HG02970 (cell line): ENCODE data around the gene CYTH1.

Source experiments
- ATAC-seq: cut with Tn5 transposase; IDR thresholded peaks from one replicate; pipeline ENCODE4 v1.9.1; 2021; ENCODE audit warnings: mild to moderate bottlenecking, moderate library complexity, moderate number of reproducible peaks; ENCODE audit not compliant: unreplicated experiment, low FRiP score

The CYTH1 gene

DNA sequence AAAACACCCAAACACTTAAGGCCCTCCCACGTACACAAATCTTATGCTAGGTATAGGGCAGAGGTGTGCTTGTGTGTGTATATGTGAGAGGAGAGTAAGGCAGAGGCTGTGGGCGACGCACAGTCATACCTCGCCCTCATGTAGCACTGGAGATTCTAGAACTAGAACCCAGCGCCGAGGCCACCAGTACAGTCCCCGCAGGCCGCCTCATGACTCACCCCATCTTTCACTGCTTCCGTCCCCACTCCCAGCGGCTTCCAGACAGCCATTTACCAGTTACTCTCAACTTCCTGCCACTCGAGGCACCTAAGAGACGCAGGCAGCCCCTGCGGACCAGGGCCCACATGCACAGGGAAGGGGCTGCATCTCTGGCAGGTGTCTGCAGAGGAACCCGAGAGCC lies 23.2 kb upstream of the CYTH1 start:
- ATAC-seq: no peak

DNA sequence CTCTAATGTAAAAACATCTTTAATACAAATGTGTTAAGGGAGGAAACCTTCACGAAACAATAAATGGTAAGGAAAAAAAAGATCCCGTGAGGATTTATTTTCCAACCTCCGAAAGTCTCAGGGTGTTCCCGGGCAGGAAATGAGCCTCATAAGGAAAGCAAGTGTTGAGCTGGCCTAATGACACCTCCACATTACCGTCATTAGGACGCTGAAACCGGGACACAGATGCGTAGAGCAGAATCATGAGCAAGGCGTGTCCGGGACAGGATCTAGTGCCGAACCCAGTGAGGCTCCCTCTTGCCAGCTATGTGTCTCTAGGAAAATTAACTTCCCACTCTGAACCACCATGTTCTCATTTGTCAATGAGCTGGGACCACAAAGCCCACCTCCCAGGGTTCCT lies 22.7 kb upstream of the CYTH1 start:
- no peak for ATAC-seq

DNA sequence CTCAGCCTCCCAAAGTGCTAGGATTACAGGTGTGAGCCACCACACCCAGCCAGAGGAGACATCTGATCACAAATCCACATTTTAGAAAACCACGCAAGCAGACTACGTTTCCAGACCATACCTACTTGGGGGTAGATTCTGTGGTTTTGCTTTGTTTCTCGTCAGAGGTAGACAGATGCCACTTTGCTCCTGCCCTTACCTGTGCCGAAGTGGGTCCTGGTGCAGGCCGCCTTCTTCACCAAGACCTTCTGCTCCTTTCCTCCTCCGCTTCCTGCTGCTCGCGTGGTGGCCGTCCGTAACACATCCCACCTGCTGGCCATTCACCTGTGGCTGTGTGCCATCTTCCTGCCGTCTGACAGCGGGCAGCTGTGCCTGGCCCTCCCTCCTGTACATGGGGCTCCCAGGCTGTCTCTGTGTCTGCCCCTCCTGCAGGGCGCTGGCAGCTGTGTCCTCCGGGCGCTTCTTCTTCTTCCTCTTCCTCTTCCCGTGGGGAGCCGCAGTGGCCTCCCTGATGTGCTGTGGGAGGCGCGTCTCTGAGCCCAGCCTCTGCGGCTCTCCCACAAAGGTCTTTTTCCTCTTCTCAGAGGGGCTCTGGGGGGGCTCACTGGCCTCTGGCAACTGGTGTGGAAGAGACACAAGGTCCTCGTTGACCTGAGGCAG lies 21.2 kb upstream of the CYTH1 start:
- no peak for ATAC-seq

DNA sequence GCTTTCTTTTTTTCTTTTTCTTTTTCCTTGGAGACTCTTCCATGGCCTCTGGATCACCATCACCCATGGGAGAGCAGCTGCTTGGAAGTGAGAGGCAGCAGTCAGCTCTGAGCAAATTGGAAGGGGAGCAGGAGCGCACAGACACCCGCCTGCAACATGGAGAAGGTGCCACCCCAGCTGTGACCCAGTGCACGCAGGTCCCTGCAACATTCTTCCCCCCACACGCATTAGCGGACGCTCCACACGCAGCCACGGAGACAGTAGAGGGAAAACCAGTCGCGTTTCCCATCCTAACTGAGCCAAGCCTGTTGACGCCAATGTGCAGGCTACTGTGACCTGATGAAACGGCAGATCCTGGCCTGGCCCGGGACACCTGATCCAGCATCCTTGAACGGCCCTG lies 20.4 kb upstream of the CYTH1 start:
- ATAC-seq: no peak

DNA sequence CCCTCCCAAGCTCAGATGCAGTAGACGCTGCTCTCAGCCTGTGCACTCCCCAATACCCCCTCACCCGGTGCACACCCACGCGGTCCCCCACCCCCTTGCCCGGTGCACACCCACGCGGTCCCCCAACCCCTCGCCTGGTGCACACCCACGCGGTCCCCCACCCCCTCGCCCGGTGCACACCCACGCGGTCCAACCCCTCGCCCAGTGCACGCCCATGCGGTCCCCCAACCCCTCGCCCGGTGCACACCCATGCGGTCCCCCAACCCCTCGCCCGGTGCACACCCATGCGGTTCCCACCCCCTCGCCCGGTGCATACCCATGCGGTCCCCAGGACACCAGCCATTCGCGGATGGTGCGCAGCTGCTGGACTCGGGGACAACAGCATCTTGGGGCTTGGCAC lies 19.9 kb upstream of the CYTH1 start:
- ATAC-seq: no peak

DNA sequence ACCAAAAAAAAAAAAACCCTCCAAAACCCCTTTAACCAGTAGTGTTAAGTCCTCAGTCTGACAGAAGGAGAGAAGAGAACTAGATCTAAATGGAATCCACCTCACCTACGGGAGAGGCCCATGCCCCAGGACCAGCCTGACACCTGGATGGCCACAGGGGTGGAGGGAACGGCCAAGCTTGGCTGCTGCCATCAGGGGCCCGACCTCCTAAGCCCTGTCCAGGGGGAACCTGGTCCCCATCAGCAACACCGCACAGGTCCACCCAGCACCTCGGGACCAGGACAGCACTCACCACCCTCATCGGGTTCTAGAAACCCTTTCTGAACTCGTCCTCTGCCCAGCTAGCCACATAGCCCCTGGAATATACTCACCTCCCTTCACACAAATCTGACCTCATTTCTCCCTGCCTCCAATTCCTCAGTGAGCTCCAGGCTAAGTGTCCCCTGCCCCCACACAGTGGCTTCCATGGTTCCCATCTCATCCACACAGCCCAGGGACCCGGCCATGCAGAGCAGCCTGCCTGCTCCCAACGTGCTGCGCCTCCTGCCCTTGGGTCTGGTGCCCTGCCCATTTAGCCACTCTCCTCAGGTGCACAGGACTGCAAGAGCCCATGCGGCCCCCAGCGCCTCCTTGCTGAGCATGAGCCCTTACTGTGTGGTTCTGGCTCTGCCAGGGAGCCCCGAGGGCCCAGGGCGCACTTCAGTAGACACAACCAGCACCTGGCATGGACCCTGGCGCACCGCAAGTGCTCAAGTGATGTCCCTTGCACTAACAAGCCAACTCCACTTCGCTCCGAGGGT lies 18.3 kb upstream of the CYTH1 start:
- ATAC-seq: no peak

DNA sequence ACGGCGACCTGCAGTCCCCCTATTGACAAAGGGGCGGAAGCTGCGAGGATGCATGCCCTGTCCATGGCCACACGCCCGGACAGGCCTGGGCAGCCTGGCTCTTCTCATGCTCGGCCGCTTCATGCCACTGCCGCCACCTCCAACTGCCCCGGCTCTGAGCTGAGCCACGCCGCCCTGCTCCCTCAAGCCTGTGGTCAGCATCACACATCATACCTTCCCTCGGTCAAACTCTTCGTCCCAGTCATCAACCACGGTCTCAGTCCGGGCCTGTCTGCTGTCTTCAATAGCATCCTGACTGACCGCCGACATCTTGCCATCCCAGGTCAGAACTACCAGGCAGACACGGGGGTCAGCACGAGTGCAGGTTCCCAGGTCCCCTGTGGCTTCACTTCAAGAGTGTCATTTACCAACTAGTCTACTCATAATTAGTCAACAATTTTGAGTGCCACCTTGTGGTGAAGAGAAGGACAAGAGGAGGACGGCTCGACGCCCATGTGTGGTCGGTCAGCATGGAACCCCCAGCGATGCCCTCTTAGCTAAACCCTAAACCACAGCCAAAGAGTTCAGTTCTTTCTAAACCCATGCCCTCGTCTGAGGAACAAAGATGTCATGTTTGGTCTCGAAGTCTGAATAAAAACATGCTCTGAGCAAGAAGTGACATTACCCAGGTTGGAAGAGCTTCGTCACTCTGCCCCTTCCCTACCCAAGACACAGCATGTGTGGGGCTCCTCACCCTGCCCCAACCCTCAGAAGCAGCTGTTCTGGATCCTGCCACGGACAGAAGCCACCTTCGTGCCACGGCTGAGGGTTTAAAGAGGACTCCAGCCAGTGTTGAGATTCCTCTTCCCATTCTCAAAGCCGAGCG lies 16.9 kb upstream of the CYTH1 start:
- ATAC-seq: no peak

DNA sequence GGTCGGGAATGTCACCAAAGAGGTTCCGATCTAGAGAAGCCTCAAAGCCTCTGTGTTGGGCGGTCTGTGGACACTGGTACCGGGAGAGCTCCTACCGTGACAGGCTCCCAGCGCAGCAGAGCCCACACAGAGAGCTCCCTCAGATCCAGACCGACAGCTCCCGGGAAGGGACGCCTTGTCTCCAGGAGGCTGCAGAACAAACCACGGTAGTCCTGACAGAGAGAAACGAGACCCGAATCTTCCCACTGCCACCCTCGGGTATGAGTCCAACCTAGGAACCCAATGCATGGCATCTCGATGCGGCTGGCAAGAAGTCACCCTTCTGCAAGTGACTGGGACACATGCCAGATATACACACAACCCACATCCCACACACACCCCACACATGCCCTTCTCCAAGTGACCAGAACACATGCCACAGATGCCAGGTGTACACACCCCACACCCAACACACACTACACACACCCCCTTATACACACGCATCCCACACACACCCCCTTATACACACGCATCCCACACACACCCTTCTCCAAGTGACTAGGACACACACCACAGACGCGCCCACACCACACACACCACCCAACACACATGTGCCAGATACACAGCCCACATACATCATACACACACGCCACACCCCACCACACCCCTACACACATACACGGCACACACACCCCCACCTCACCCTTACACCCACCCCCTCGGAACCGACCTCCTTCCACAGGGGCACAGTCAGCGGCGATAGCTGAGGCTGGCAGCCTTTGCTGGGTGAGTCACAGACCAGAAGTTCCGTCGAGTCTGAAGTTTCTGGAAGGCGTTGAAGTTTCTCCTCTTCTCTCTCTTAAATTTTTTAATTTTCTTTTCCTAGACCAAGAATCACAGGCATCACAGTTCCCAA lies 15.9 kb upstream of the CYTH1 start:
- ATAC-seq: no peak

DNA sequence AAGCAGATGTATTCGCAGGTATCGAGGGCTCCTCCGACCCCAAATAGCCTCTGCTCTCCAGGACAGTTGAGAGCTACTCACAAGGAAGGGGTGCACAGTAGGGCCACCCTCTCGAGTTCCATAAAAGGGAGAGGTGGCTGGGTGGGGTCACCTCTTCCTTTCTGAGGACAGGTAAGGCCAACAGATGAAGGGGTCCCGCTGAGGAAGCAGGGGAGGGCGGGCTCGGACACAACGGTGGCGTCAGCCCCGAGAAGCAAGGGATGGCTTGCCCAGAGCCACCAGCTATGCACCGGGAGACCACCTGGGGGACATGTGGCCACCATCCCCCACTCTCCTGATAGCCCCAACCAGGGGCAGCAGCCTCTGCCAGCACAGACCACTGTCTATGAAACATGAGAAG lies 15.1 kb upstream of the CYTH1 start:
- ATAC-seq: no peak

DNA sequence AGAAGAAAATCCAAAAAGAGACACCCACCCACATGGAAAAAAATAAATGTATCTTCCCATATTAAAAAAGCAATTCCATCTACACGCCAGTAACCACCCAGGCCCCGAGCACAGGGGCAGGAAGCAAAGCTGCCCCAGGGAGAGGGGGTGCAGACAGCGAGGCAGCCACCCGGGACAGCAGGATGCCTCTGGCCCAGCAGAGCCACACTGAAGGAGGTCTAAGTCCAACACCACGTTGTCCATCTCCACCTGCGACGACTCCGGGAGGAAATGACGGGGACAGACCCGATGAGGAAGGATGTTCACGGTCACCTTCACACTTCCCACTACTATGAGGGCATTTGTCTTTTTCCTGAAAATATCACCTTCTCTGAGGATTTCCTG lies 14.4 kb upstream of the CYTH1 start:
- no peak for ATAC-seq

DNA sequence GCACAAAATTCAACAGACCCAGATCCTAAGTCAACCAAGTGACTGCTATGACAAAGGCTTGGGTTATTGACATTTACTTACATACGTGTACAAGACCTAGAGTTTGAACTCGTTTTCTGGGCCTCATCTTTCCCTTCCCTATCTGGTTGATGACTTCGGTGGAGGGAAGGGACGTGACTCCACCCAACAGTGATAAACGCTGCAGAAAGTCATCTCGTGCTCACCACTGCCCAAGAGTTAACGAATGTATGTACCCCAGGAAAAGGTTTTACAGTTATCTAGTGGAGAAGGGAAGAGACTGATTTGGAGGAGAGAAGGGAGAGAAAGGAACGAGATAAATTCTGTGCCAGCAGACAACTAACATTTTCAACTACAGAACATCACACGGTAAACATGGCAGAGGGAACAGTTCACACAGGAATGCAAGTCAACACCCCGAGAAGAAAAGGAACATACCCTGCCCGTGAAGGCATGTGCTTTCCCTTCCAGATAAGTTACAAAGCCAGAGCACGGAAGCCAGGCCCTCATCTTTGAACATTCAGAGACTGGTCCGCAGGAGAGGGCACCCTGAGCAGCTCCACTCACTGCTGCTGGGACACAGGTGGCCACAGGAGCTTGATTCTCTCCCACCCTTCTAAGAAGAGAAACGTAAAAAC lies 13.9 kb upstream of the CYTH1 start:
- ATAC-seq: no peak

DNA sequence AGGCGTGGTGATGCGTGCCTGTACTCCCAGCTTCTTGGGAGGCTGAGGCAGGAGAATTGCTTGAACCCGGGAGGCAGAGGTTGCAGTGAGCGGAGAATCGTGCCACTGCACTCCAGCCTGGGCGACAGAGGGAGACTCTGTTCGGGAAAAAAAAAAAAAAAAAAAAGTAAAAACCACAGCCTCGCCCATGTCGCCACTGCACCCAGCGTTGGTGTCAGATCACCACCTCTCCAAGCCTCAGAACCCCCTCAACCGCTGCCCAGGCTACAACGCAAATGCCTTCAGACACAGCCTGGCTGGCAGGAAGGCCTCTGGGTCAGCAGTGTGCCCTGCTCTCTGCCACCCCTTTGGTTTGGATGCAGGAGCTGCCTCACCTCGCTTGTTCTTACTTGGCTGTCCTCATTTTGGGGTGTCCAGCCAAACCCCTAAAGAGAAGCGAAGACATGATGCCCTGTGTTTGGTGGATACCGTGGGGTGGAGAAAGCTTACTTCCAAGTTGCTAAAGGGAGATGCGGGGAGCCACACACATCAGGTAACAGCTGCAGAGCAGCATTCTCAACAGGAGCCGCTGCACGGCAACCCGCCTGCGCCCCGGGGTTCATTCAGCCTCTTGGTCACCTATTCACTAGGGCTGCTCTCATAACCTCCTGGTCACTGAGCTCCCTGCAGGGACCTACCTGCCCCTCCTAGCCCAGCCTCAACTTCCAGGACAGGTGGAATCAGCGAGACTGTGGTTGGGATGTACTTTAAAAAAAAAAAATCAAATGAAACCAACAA lies 13.0 kb upstream of the CYTH1 start:
- ATAC-seq: no peak

DNA sequence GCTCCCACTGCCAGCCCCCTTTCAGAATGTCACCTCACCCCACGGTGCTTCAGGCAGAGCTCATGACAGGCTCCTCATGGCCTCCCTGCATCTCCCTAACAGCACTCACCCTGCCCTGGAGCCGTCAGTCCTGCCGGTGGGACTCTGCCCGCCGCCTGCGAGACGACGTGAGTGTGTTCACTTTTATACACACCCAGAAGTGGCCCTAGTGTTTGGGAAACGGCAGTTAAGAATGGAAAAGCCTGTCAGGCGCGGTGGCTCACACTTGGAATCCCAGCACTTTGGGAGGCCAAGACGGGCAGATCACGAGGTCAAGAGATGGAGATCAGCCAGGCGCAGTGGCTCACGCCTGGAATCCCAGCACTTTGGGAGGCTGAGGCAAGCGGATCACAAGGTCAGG lies 12.3 kb upstream of the CYTH1 start:
- no peak for ATAC-seq

DNA sequence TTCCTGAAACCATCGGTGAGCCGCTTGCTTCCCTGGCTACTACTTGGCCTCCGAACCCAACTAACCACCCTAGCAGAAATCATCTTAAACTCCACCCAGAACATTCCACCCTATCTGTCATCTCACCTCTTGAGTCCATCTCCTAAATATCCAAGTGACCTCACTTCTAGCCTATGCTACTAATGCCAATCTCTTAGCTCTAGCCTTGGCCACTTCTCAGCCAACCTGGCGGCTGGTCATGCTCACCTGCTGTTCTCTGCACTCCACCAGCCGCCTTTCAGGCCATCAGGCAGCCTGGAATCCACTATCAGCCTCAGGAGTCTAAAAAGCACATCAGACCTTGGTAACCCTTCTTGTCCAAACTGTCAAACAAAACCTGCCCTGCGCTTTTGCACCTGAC lies 11.9 kb upstream of the CYTH1 start:
- no peak for ATAC-seq

DNA sequence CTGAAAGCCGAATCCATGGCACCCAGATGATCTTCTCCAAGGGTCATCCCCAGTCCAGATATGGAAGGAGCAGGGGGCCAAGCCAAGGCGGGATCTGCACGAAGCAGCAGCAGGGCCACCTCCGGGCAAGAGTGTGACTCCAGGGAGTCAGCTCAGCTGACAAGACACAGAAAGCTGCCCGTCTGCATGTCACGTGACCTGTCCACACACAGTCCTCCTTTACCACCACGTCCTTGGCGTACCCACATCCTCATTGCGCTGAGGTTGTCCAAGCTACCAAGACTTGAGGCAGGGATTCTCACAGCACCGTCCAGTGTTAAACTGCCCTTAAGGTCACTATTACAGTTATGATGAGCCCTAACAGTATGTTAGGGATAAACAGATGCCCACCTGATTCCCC lies 11.3 kb upstream of the CYTH1 start:
- no peak for ATAC-seq

DNA sequence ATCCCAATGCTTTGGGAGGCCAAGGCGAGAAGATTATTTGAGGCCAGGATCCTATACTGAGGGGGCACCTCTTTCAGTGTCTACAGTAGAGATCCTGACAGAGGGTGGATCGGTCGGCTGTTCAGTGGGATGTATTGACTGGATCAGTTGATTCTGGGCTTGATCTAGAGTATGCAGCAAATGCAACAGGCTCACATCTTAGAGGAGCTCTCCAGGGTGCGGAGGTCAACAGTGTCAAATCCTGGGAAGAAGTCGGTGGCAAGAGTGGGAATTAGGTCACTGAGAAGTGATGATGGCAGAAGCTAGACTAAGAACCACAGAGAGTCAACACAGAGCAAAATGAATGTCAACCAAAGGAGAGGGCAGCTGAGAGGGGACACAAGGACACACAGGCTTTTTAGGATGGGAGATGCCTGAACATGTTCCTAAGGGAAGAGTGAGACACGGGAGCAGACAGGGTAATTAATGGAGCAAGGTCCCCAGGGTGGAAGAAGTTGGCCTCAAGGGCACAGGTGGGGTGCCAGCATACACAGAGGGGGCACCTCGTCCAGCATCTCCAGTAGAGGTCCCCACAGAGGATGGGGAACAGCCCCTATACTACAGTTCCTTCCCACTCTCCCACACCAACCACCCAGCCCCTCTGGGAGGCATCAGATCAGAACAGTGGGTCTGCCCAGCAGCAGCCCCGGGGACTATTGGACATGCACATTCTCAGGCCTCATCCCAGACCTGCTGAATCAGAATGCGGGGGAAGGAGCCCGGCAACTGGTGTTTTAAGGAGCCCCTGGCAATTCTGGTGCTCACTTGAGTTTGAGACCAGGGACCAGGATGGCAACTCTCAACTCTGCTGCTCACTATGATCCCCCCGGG lies 10.0 kb upstream of the CYTH1 start:
- no peak for ATAC-seq

DNA sequence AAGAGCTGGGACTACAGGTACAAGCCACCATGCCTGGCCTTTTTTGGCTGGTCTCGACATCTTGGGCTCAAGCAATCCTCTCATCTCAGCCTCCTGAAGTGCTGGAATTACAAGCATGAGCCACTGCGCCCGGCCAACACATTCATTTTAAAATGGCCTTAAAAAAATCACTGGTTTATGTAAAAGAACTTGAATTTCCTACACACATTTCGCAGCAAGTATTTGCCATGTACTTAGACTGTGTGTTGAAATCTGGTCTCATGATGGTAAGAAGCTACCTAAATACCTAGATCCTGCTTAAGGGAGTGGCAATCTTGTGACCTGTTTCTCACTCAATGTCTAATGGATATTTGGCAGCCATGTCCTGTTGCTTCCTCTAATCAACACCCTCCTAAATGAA lies 8.5 kb upstream of the CYTH1 start:
- no peak for ATAC-seq

DNA sequence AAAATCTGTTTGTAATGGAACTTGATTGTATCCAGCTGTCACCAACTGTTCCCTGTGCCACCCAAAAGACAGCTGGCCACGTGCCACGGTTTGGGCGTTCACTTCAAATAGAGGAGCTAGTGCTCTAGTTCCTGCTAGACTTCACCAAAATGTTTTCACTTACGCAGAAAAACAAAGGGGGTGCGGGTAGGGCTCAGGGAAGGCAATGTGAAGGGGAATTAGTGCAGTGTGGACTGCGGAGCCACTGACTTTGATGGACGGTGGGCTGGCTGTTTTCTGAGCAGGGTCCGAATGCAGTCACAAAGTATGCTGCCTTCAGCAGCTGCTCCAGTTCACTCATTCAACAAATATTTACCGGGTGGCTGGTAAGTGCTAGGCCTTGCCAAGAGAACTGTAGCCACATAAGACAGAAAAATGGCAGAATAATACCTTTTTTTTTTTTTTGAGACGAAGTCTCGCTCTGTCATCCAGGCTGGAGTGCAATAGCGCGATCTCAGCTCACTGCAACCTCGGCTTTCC lies 7.6 kb upstream of the CYTH1 start:
- ATAC-seq: no peak
